IPS-18a (cell line): Measurements from ENCODE around the gene MVP.
"Not testable (repeated sequence)": the region's sequence is repeated elsewhere in the genome, so short reads cannot be mapped to it uniquely, and the experiment has no call there.

ENCODE experiments used
- H3K27ac ChIP-seq: one replicate; pipeline ENCODE4 v1.5.1; 2013; ENCODE audit warnings: low read length
- H3K27me3 ChIP-seq: one replicate; pipeline ENCODE4 v1.6.1; 2013; ENCODE audit warnings: mild to moderate bottlenecking, low read length; ENCODE audit not compliant: control insufficient read depth, insufficient read depth
- H3K36me3 ChIP-seq: one replicate; pipeline ENCODE4 v1.6.1; 2013; ENCODE audit warnings: low read depth, low read length; ENCODE audit not compliant: control insufficient read depth
- H3K4me1 ChIP-seq: one replicate; pipeline ENCODE4 v1.6.1; 2013; ENCODE audit warnings: low read depth, low read length; ENCODE audit not compliant: control insufficient read depth
- H3K4me3 ChIP-seq: one replicate; pipeline ENCODE4 v1.5.1; 2013; ENCODE audit warnings: low read length
- H3K9ac ChIP-seq: one replicate; pipeline ENCODE4 v1.6.1; 2013; ENCODE audit warnings: mild to moderate bottlenecking, low read length, moderate library complexity
- H3K9me3 ChIP-seq: one replicate; pipeline ENCODE4 v1.6.1; 2013; ENCODE audit warnings: low read depth, low read length; ENCODE audit not compliant: control insufficient read depth

MVP gene

DNA sequence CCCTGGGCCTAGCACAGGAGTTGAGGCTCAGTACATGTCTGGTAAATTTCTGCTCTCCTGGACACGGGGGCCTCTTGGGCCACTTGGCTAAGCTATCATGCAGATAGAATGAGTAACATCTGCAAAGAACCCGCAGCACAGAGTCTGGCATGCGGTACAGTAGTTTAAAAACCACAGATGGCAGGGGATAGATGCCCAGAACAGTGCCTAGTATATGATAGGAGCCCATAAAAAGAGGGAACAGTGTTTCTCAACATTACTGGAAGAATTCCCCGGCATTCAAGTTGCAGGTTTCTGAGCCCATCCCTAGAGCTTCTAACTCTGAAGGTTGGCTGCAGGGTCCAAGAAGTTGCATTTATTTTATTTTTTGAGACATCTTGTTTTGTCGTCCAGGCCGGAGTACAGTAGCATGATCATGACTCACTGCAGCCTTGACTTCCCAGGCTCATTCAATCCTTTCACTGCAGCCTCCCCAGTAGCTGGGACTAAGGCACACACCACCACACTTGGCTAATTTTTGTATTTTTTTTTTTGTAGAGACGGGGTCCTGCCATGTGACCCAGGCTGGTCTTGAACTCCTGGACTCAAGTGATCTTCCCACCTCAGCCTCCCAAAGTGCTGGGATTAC lies 37.0 kb downstream of the MVP start:
- Histone ChIP-seq H3K27me3 (no peaks in the 10 kb centered on the region), H3K27ac (no peak overlapping the region), H3K36me3 (peaks cover 18% of the 10 kb centered on the region), H3K4me1 (no peaks in the 10 kb centered on the region), H3K9me3 (no peaks in the 10 kb centered on the region), H3K9ac (no peak overlapping the region), H3K4me3 (no peak overlapping the region)

DNA sequence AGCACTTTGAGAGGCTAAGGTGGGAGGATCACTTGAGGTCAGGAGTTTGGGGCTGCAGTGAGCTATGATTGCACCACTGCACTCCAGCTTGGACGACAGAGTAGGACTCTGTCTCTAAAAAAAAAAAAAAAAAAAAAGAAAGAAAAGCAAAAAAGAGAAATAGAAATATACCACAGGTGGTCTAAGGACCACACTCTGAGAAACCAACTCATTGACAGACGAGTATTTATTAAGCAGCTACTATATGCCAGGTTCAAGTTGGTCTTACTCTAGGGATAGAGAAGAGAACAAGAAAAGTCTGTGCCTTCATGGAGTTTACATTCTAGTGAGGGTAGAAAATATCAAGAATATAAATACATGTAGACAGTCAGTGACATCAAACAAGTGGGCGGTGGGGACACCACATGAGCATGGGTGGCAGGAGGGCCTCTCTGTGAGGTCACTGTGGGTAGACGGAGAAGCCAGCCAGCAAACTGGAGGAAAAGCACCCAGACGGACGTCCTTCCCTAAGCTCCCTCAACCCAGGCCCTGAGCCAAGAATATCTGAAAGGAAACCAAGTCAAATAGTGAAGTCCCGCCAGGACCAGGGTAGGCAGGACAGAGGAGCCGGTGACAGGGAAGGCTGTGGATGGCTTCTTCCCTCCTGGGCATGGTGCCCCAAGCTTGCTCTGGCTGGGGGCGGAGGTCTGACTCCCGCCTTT lies 38.0 kb downstream of the MVP start:
- H3K36me3 ChIP-seq: peaks cover 18% of the 10 kb centered on the region
- no peak overlapping the region for H3K4me3 ChIP-seq
- H3K9me3 ChIP-seq: no peaks in the 10 kb centered on the region
- H3K27ac ChIP-seq: no peak overlapping the region
- no peak overlapping the region for H3K9ac ChIP-seq
- no peaks in the 10 kb centered on the region for H3K4me1 ChIP-seq
- H3K27me3 ChIP-seq: no peaks in the 10 kb centered on the region

DNA sequence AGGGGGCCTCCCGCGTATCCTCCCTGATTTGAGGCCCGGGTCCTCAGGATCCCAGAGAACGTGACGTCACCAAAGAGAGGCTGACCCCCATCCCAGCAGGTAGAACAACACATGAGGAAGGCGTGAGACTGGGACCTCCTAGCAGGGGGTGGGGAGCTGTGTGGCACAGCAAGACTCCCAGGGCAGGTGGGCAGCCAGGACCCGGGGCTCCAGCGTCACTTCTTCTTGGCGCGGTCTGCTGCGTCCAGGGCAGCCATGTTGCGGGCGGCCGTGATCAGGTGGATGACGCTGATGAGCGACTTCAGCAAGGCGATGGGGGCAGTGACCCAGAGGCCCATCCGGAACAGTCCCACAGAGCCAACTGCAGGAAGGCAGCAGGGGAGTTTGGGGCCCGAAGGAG lies 38.7 kb downstream of the MVP start:
- H3K9ac ChIP-seq: no peak overlapping the region
- H3K9me3 ChIP-seq: no peaks in the 10 kb centered on the region
- no peaks in the 10 kb centered on the region for H3K27me3 ChIP-seq
- H3K4me1 ChIP-seq: no peaks in the 10 kb centered on the region
- H3K36me3 ChIP-seq: peaks cover 18% of the 10 kb centered on the region
- H3K27ac ChIP-seq: no peak overlapping the region
- H3K4me3 ChIP-seq: no peak overlapping the region

DNA sequence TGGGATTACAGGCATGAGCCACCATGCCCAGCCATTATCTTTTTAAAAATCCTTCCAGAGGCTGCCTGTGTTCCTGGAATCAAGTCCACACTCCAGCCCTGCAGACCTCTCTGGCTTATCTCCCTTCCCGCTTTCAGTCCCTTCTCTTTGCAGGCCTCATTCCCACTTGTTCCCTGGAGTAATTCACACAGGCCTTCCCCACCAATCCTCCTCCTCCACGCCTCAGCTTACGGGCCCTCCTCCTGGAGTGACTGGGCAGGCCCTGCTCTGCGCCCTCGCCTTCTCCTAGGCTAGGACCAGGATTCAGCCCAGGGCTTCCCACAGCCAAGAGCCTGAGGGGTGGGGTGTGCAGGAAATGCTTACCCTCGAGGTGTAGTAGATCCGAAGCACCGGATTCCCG lies 40.0 kb downstream of the MVP start:
- Histone ChIP-seq H3K4me1 (no peaks in the 10 kb centered on the region), H3K9me3 (no peaks in the 10 kb centered on the region), H3K36me3 (peaks cover 18% of the 10 kb centered on the region), H3K27ac (no peak overlapping the region), H3K4me3 (no peak overlapping the region), H3K9ac (no peak overlapping the region), H3K27me3 (no peaks in the 10 kb centered on the region)

DNA sequence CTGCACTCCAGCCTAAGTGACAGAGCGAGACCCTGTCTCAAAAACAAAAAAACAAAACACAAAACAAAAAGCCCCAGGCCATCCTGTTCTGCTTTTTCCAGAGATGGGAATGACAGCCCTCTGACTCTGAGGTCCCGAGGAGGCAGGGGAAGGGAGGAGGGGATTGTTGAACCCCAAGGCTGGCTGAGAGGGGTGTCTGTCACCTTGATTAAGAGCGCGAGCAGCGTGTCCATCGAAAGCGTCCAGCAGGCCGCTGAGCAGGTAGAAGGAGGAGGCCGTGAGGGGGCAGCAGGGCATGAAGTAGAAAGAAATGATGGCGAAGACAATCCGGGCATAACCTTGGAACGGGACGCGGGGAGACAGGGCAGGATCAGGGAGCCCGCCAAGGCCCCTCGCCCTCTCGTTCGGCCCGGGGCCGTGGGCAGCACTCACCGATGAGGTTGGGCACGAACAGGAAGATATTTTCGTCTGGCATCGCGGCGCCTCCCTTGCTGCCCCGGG lies 42.2 kb downstream of the MVP start:
- Histone ChIP-seq H3K4me3 (peak overlapping the region; percentile 91), H3K36me3 (peaks cover 18% of the 10 kb centered on the region), H3K27ac (no peak overlapping the region), H3K27me3 (no peaks in the 10 kb centered on the region), H3K4me1 (no peaks in the 10 kb centered on the region), H3K9me3 (no peaks in the 10 kb centered on the region), H3K9ac (peak overlapping the region; percentile 84)

DNA sequence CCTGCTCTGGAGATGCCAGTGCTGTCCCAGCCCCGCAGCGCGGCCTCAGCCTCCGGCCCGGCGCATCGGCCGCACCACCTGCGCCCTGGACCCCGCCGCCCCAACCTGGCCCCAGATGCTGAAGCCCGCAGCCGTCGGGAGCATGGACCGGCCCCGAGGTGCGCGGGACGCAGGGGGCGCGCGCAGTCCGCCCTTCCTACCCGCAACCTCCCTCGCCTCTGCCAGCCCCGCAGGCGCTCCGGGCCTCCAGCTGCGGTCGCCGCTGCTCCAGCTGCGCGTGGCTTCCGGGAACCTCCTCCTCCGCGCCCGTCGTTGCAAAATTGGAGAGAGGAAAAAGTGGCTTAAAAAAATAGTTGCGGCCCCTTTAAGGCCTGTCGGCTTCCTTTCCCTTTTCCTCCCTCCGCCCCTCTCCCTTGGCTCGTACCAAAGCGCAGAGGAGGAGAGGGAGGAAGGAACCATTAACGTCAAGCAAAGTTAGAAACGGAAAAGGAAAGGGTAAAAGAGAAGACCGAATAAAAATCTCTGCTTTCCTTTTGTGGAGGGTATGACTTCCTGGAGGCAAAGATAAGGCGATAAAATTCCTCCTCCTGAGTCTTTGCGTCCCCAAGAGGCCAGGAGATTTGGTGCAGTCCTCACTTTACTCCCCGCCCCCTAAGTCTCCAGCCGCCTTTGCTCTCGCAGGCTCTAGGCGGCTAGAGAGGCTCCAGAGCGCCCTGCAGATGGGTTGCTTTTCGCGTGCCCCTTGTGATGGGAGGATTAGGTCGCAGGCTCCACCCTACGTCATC lies 42.8 kb downstream of the MVP start, which contains the start of gene CDIPT:
TSS of gene CDIPT (minus strand) at position 343 of the 785 bp plus-strand sequence. CDS start 369 bp downstream, outside the sequence.
- no peaks in the 10 kb centered on the region for H3K27me3 ChIP-seq
- H3K36me3 ChIP-seq: peaks cover 18% of the 10 kb centered on the region
- no peaks in the 10 kb centered on the region for H3K4me1 ChIP-seq
- peak within 1 kb of the TSS; percentile 91 for H3K4me3 ChIP-seq
- H3K9ac ChIP-seq: peak within 1 kb of the TSS; percentile 84
- no peaks in the 10 kb centered on the region for H3K9me3 ChIP-seq
- H3K27ac ChIP-seq: peak within 1 kb of the TSS; percentile 94

DNA sequence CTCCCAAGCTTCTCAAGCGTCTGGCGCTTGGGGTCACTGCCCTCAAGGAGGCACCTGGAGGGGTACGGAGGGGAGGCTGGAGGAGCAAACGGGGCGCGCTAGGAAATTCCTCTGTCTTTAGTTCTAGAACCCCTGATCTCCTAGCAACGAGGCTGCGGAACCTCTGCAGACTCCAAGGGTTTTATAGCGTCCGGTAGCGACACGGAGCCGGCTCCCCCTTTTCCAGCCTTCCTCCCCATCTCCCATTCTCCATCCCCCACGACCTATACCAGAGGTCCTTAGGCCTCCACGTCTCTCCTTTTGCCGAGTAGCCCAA lies 43.4 kb downstream of the MVP start:
- H3K36me3 ChIP-seq: peaks cover 15% of the 10 kb centered on the region
- H3K4me1 ChIP-seq: no peaks in the 10 kb centered on the region
- no peak overlapping the region for H3K9ac ChIP-seq
- H3K9me3 ChIP-seq: no peaks in the 10 kb centered on the region
- no peak overlapping the region for H3K27ac ChIP-seq
- H3K27me3 ChIP-seq: no peaks in the 10 kb centered on the region
- peak overlapping the region; percentile 91 for H3K4me3 ChIP-seq

DNA sequence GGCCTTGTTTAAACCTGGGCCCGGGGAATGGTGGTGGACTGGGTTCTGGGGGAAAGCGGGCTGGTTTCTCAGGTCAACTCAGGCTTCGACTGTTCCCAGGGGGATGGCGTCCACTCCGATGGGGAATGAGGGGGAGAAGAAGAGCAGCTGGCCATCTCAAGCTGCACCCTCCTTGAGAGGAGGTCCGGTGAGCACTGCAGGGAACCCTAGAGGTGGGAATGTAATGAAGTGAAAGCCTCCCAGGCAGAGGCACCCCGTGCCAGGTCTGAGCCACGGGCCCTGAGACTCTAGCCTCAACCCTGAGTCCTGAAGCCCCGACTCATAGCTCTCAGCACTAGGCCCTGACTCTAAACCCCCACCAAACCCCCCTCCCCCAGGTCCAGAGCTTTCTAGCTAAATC lies 43.9 kb downstream of the MVP start:
- Histone ChIP-seq H3K27me3 (no peaks in the 10 kb centered on the region), H3K27ac (no peak overlapping the region), H3K36me3 (peaks cover 10% of the 10 kb centered on the region), H3K9ac (no peak overlapping the region), H3K9me3 (no peaks in the 10 kb centered on the region), H3K4me1 (no peaks in the 10 kb centered on the region), H3K4me3 (no peak overlapping the region)

DNA sequence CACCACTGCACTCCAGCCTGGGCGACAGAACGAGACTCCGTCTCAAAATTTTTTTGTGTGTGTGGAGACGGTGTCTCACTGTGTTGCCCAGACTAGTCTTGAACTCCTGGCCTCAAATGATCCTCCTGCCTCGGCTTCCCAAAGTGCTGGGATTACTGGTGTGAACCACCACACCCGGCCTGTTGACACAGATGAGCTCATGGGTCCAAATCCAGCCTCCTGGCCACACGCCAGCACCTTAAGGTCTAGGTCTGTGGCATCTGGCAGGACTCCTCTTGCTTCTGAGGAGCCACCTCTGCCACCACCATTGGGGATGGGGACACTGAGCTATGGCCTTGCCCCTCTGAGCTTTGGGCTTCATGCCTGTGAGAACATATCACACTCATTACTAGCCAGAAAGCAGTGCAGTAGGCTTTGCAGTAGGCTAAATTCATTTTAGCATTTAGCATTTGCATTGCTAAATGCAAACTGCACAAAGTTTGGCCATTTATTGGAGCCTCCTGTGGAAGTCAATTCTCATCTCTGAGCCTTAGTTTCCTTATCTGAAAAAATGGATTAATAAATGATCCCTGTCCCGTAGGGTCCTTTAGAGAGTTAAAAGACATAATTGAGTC lies 48.2 kb downstream of the MVP start:
- no peaks in the 10 kb centered on the region for H3K4me1 ChIP-seq

DNA sequence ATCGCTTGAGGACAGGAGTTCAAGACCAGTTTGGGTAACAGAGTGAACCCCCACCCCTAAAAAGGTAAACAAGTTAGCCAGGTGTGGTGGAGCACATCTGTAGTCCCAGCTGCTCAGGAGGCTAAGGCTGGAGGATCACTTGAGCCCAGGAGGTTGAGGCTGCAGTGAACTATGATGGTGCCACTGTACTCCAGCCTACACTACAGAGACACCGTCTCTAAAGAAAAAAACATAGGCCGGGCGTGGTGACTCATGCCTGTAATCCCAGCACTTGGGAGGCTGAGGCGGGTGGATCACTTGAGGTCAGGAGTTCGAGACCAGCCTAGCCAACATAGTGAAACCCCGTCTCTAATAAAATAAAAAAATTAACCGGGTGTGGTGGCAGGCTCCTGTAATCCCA lies 48.8 kb downstream of the MVP start:
- H3K27me3 ChIP-seq, H3K27ac ChIP-seq, H3K4me1 ChIP-seq, H3K36me3 ChIP-seq, H3K9me3 ChIP-seq, H3K9ac ChIP-seq, H3K4me3 ChIP-seq: not testable (repeated sequence)

More for the DNA sequence above, 48.2 kb downstream of the MVP start:
- Histone ChIP-seq H3K27ac (no peak overlapping the region), H3K27me3 (no peaks in the 10 kb centered on the region), H3K4me3 (no peak overlapping the region), H3K36me3 (no peaks in the 10 kb centered on the region), H3K9me3 (no peaks in the 10 kb centered on the region), H3K9ac (no peak overlapping the region)

DNA sequence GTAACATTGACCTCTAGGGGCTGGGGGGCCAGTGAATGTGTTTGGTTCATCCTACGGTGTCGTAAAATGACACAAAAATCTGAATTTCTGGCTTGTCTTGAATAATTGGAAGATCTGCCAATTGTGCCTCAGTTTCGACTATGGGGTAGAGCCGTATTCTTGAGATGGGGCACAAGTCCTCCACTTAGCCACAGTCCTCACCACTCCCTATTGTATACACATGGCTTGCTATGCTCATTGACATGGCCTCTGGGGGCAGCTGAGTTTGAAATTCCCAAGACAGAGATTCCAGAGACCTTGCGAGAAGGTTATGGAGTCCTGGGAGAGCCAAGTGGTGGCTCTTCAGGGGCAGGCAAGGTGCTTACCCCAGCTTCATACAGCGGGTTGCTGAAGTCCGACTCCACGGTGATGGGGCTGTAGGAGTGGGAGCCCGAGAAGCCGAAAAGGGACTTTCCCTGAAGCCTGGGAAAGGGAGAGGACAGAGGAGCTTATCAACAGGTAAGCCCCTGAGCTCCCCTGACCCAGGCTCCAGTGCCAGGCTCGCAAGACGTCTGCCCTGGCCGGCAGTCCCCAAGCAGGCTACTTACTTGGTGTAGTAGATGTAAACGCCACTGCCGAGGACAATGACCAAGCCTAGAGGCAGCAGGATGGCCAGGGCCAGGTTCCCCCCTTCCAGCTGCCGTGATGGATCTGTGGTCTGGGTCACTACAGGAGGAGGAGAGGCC lies 51.7 kb downstream of the MVP start:
- Histone ChIP-seq H3K27me3 (peaks cover 5% of the 10 kb centered on the region), H3K36me3 (no peaks in the 10 kb centered on the region), H3K9ac (no peak overlapping the region), H3K27ac (no peak overlapping the region), H3K4me1 (no peaks in the 10 kb centered on the region), H3K9me3 (no peaks in the 10 kb centered on the region), H3K4me3 (no peak overlapping the region)
